ENCODE measurements around the gene CFL1. TPM values are rescaled to one million over a fixed set of nuclear protein-coding genes. Genes with fewer than 3 reads are reported as not detected.

CFL1 gene
- total and polyA plus RNA-seq, 10 of the 15 experiments (the other 5 are each of a cell fraction or from before 2014, with no cell fraction given), result 164 to 2,994 (median 1,500) TPM

- 21% methylated on average over 27 of the region's 28 CpGs for WGBS (ENCODE audit: insufficient coverage, insufficient replicate concordance, low lambda C conversion rate, missing lambda C conversion rate)
- intact Hi-C loops (cut with micrococcal nuclease; ENCODE audit: unreplicated experiment), result loop anchor here (10.0 kb wide), 1 partner anchor 236 kb away; no protein-coding TSS in a partner anchor
- Histone ChIP-seq H3K4me3 (peak overlapping the region; percentile 84), H3K9me3 (replicated peaks; ENCODE audit: control insufficient read depth, insufficient read depth, low read length) (no peaks in the 10 kb centered on the region), H4K20me1 (ENCODE audit: control insufficient read depth, insufficient read depth) (no peaks in the 10 kb centered on the region), H3K4me2 (ENCODE audit: control insufficient read depth, insufficient read depth) (peak overlapping the region; percentile 86), H3K36me3 (ENCODE audit: control insufficient read depth in 2 of 2, insufficient read depth in 2 of 2, low read length in 1 of 2) (no peaks in the 10 kb centered on the region), H2AFZ (ENCODE audit: control insufficient read depth, low read depth, low read length) (peak overlapping the region; percentile 58), H3K79me2 (ENCODE audit: control insufficient read depth, insufficient read depth, low read length) (peaks cover 15% of the 10 kb centered on the region), H3K27ac (ENCODE audit: control insufficient read depth, insufficient read depth) (no peak overlapping the region), H3K27me3 (replicated peaks in 1 of 2; ENCODE audit: control insufficient read depth in 2 of 2, insufficient read depth in 2 of 2, low read length in 1 of 2) (no peaks in the 10 kb centered on the region; a peak in 1 of 4 replicates), H3K9ac (ENCODE audit: control insufficient read depth, insufficient read depth, low read length) (peak overlapping the region; percentile 3), H3K4me1 (ENCODE audit: control insufficient read depth, insufficient read depth, low read length) (peaks cover 12% of the 10 kb centered on the region; the same call in 1 of the 2 replicates)
- TF ChIP-seq POU2F2 (IDR thresholded peaks at IDR 0.05; ENCODE audit: borderline replicate concordance, low read depth, low read length) (0 out of 3 replicates have a peak, but pooled peaks have one; percentile 9), POLR2A (IDR thresholded peaks at IDR 0.05; ENCODE audit: low read depth, low read length) (peak; percentile 48; the same call in 1 of the 2 replicates), SREBF2 (IDR thresholded peaks at IDR 0.05; ENCODE audit: low read length) (no peak), NBN (IDR thresholded peaks at IDR 0.05) (0 out of 2 replicates have a peak, but pooled peaks have one; percentile 25)
- CTCF ChIA-PET, result interaction anchor here (0.9 to 6.5 kb wide), 6 partner anchors 9 to 146 kb away, joined by 4 to 67 read pairs (median 9); partner anchors contain the start of genes CCDC85B, FIBP and MUS81
- DNase-seq (ENCODE audit: low read depth, low spot score), result no peak
- no peak for ATAC-seq
- POLR2A ChIA-PET, result interaction anchor here (0.5 to 3.6 kb wide), 9 partner anchors 10 to 238 kb away, joined by 4 to 62 read pairs (median 6); partner anchors contain the start of genes CCDC85B, FIBP and MUS81
- FAIRE-seq, result no peak
- BruUV-seq (replicated peaks), result no TSS peak
- SMC1A ChIA-PET (ENCODE audit: uncharacterized antibody, unreplicated experiment), result interaction anchor here (0.9 to 5.6 kb wide), 9 partner anchors 7 to 186 kb away, joined by 3 to 47 read pairs (median 3); partner anchors contain the start of genes CCDC85B, FIBP and KAT5
- in situ Hi-C loops (cut with MboI), result no loop called here
- RAD21 ChIA-PET (ENCODE audit: unreplicated experiment), result interaction anchor here (0.8 to 1.8 kb wide), 7 partner anchors 10 to 119 kb away, joined by 3 to 20 read pairs (median 5); partner anchors contain the start of genes AP5B1, CCDC85B, FIBP and MUS81
Measured at GRCh38 chr11:65898656-65899355, 40.8 kb upstream of the CFL1 start.

- Histone ChIP-seq H3K79me2 (ENCODE audit: control insufficient read depth, insufficient read depth, low read length) (peaks cover 31% of the 10 kb centered on the region), H2AFZ (ENCODE audit: control insufficient read depth, low read depth, low read length) (no peak overlapping the region), H3K27ac (ENCODE audit: control insufficient read depth, insufficient read depth) (no peak overlapping the region), H3K36me3 (ENCODE audit: control insufficient read depth in 2 of 2, insufficient read depth in 2 of 2, low read length in 1 of 2) (no peaks in the 10 kb centered on the region), H3K9ac (ENCODE audit: control insufficient read depth, insufficient read depth, low read length) (no peak overlapping the region), H3K9me3 (replicated peaks; ENCODE audit: control insufficient read depth, insufficient read depth, low read length) (no peaks in the 10 kb centered on the region), H4K20me1 (ENCODE audit: control insufficient read depth, insufficient read depth) (no peaks in the 10 kb centered on the region), H3K4me1 (ENCODE audit: control insufficient read depth, insufficient read depth, low read length) (peaks cover 20% of the 10 kb centered on the region), H3K4me2 (ENCODE audit: control insufficient read depth, insufficient read depth) (no peak overlapping the region), H3K4me3 (no peak overlapping the region), H3K27me3 (replicated peaks in 1 of 2; ENCODE audit: control insufficient read depth in 2 of 2, insufficient read depth in 2 of 2, low read length in 1 of 2) (no peaks in the 10 kb centered on the region)
- ATAC-seq (no peak), DNase-seq (ENCODE audit: low read depth, low spot score) (no peak), FAIRE-seq (no peak)
- SMC1A ChIA-PET (ENCODE audit: uncharacterized antibody, unreplicated experiment), result interaction anchor here (1.1 to 1.7 kb wide), 2 partner anchors 9 to 31 kb away, joined by 3 to 6 read pairs; no protein-coding TSS in a partner anchor
- RAD21 ChIA-PET (ENCODE audit: unreplicated experiment), result no interaction called here
- TF ChIP-seq RCOR1 (conservative IDR thresholded peaks at IDR 0.05; ENCODE audit: low read depth, low read length) (no peak), ELK1 (IDR thresholded peaks at IDR 0.05; ENCODE audit: low read depth, low read length) (no peak), DPF2 (IDR thresholded peaks at IDR 0.05) (no peak), KAT2A (conservative IDR thresholded peaks at IDR 0.05; ENCODE audit: control insufficient read depth, low read depth, low read length) (no peak)
- POLR2A ChIA-PET, result interaction anchor here (0.6 to 3.6 kb wide), 6 partner anchors 8 to 259 kb away, joined by 3 to 62 read pairs (median 4); partner anchors contain the start of genes CCDC85B, FIBP and SIPA1
- CTCF ChIA-PET, result interaction anchor here (1.1 to 6.5 kb wide), 6 partner anchors 7 to 185 kb away, joined by 3 to 67 read pairs (median 8); partner anchors contain the start of genes CCDC85B, FIBP and KAT5
- WGBS (ENCODE audit: insufficient coverage, insufficient replicate concordance, low lambda C conversion rate, missing lambda C conversion rate), result 76% methylated on average over 4 of the region's 4 CpGs
- in situ Hi-C loops (cut with MboI) (no loop called here), intact Hi-C loops (cut with micrococcal nuclease; ENCODE audit: unreplicated experiment) (loop anchor here (10.0 kb wide), 1 partner anchor 238 kb away; no protein-coding TSS in a partner anchor)
- no TSS peak for BruUV-seq (replicated peaks)
Measured at GRCh38 chr11:65897020-65897471, 39.1 kb upstream of the CFL1 start.

All from GM12878 (cell line).